H1 (cell line): ENCODE data around the gene PET117. TPM values are rescaled to one million over a fixed set of nuclear protein-coding genes. Genes with fewer than 3 reads are reported as not detected.

ENCODE experiments used
- CTCF ChIA-PET: fragments of 300-600 bp; sonication (Branson Sonifier 250); formaldehyde crosslinking; loops from one replicate; lab custom pipeline; 2021; ENCODE audit not compliant: partially characterized antibody; lab: Charles Lee
- POLR2A ChIA-PET: fragments of 300-600 bp; sonication (Branson Sonifier 250); formaldehyde crosslinking; loops from one replicate; lab custom pipeline; 2021; ENCODE audit warnings: inconsistent platforms; ENCODE audit not compliant: partially characterized antibody; lab: Charles Lee
- DNase-seq, 2 experiments: peaks; one replicate each; pipeline versions ENCODE4 v3.0.0 to v3.0.0-alpha.2; 2010 to 2022; ENCODE audit warnings: low spot score in 2 of 2, low read depth in 1 of 2, mixed read lengths in 1 of 2
- FAIRE-seq: peaks from 2 replicates; lab custom pipeline; 2011; peaks lifted over from hg19 to GRCh38; lab: Jason Lieb, UNC
- H2AFZ ChIP-seq: 2 replicates; pipeline ENCODE4 v1.8.1; 2012; ENCODE audit warnings: low read length, inconsistent platforms
- H2AK5ac ChIP-seq: 2 replicates; pipeline ENCODE4 v1.6.1; 2013; ENCODE audit warnings: low read depth, low read length
- H2BK120ac ChIP-seq: replicated peaks from 2 replicates; pipeline ENCODE3; 2013; ENCODE audit warnings: low read depth, low read length, inconsistent platforms
- H2BK12ac ChIP-seq: 2 replicates; pipeline ENCODE4 v1.6.1; 2013; ENCODE audit warnings: low read depth, low read length
- H2BK15ac ChIP-seq: 2 replicates; pipeline ENCODE4 v1.6.1; 2013; ENCODE audit warnings: low read length
- H2BK20ac ChIP-seq: 2 replicates; pipeline ENCODE4 v1.6.1; 2013; ENCODE audit warnings: low read length
- H2BK5ac ChIP-seq: 2 replicates; pipeline ENCODE4 v1.6.1; 2013; ENCODE audit warnings: low read depth, low read length
- H3K14ac ChIP-seq: 2 replicates; pipeline ENCODE4 v1.6.1; 2013; ENCODE audit warnings: inconsistent platforms; ENCODE audit not compliant: insufficient read length
- H3K18ac ChIP-seq: 2 replicates; pipeline ENCODE4 v1.6.1; 2013; ENCODE audit warnings: low read length; ENCODE audit errors: extremely low read depth
- H3K23ac ChIP-seq: 2 replicates; pipeline ENCODE4 v1.6.1; 2013; ENCODE audit warnings: inconsistent platforms; ENCODE audit not compliant: insufficient read length
- H3K23me2 ChIP-seq: 2 replicates; pipeline ENCODE4 v1.6.1; 2013; ENCODE audit warnings: low read depth, low read length
- H3K27ac ChIP-seq: 2 replicates; pipeline ENCODE4 v1.6.1; 2011; ENCODE audit warnings: low read depth, low read length, inconsistent platforms
- H3K27me3 ChIP-seq, 4 experiments: replicated peaks in 1 of 4; 1 replicate in 1 of 4; 2 replicates in 3 of 4; pipeline versions ENCODE4 v1.6.1 to v1.8.1; 2011 to 2013; ENCODE audit warnings: low read length in 3 of 4, mild to moderate bottlenecking in 3 of 4, inconsistent platforms in 2 of 4, mixed read lengths in 2 of 4, moderate library complexity in 1 of 4; ENCODE audit not compliant: control insufficient read depth in 3 of 4, insufficient read depth in 3 of 4; ENCODE audit errors: extremely low read depth in 1 of 4
- H3K36me3 ChIP-seq, 4 experiments: 2 replicates each; pipeline versions ENCODE4 v1.6.1 to v1.8.1; 2011 to 2013; ENCODE audit warnings: mild to moderate bottlenecking in 4 of 4, low read length in 3 of 4, moderate library complexity in 2 of 4, control low read depth in 1 of 4, inconsistent platforms in 1 of 4; ENCODE audit not compliant: insufficient read depth in 4 of 4, control insufficient read depth in 2 of 4
- H3K4ac ChIP-seq: replicated peaks from 2 replicates; pipeline ENCODE3; 2013; ENCODE audit warnings: low read length, low read depth, mixed read lengths, inconsistent platforms; ENCODE audit not compliant: insufficient read length
- H3K4me1 ChIP-seq, 4 experiments: replicated peaks in 1 of 4; 1 replicate in 1 of 4; 2 replicates in 3 of 4; pipeline versions ENCODE4 v1.6.1 to v1.8.1; 2011 to 2013; ENCODE audit warnings: low read length in 3 of 4, inconsistent platforms in 2 of 4, mixed read lengths in 1 of 4; ENCODE audit not compliant: insufficient read depth in 4 of 4, control insufficient read depth in 3 of 4
- H3K4me2 ChIP-seq, 2 experiments: 2 replicates each; pipeline versions ENCODE4 v1.6.1 to v1.8.1; 2011 to 2013; ENCODE audit warnings: low read depth in 2 of 2, low read length in 2 of 2, control low read depth in 1 of 2, inconsistent platforms in 1 of 2, mild to moderate bottlenecking in 1 of 2; ENCODE audit not compliant: insufficient read depth in 1 of 2
- H3K4me3 ChIP-seq, 4 experiments: fragments of 200-600, 300-600 bp in 1 of 4; sonication (generic), shearing (Covaris generic), sonication (Bioruptor Twin) in 1 of 4; 2 replicates each; pipeline versions ENCODE4 v1.5.1 to v1.8.1; 2011 to 2016; ENCODE audit warnings: low read length in 4 of 4, low read depth in 3 of 4, control low read depth in 2 of 4, inconsistent platforms in 2 of 4, mild to moderate bottlenecking in 2 of 4, mixed read lengths in 1 of 4, moderate library complexity in 1 of 4; ENCODE audit not compliant: insufficient read depth in 2 of 4; ENCODE audit errors: extremely low read depth in 1 of 4
- H3K56ac ChIP-seq: replicated peaks from 2 replicates; pipeline ENCODE3; 2013; ENCODE audit warnings: low read depth, mild to moderate bottlenecking, mixed read lengths, low read length, inconsistent platforms; ENCODE audit not compliant: insufficient read length
- H3K79me1 ChIP-seq: 2 replicates; pipeline ENCODE4 v1.6.1; 2013; ENCODE audit warnings: low read depth, low read length, control low read depth
- H3K79me2 ChIP-seq, 2 experiments: 2 replicates each; pipeline versions ENCODE4 v1.6.1 to v1.8.1; 2012 to 2013; ENCODE audit warnings: low read length in 2 of 2, mild to moderate bottlenecking in 2 of 2, inconsistent platforms in 1 of 2; ENCODE audit not compliant: insufficient read depth in 2 of 2, control insufficient read depth in 1 of 2
- H3K9ac ChIP-seq, 4 experiments: replicated peaks in 1 of 4; 1 replicate in 1 of 4; 2 replicates in 3 of 4; pipeline versions ENCODE4 v1.6.1 to v1.8.1; 2011 to 2013; ENCODE audit warnings: low read depth in 3 of 4, low read length in 3 of 4, control low read depth in 2 of 4, mild to moderate bottlenecking in 2 of 4, moderate library complexity in 2 of 4, inconsistent platforms in 1 of 4; ENCODE audit errors: extremely low read depth in 1 of 4
- H3K9me3 ChIP-seq, 2 experiments: 2 replicates each; pipeline versions ENCODE4 v1.6.1 to v1.8.1; 2012 to 2013; ENCODE audit warnings: mild to moderate bottlenecking in 2 of 2, moderate library complexity in 2 of 2, control low read depth in 1 of 2, inconsistent platforms in 1 of 2, low read depth in 1 of 2, low read length in 1 of 2, mixed read lengths in 1 of 2; ENCODE audit not compliant: insufficient read depth in 2 of 2
- H4K20me1 ChIP-seq, 2 experiments: replicated peaks in 1 of 2; 2 replicates each; pipeline versions ENCODE3 to v1.8.1; 2011 to 2013; ENCODE audit warnings: inconsistent platforms in 2 of 2, low read length in 2 of 2, mild to moderate bottlenecking in 1 of 2; ENCODE audit not compliant: insufficient read depth in 2 of 2, control insufficient read depth in 1 of 2
- H4K5ac ChIP-seq: 2 replicates; pipeline ENCODE4 v1.6.1; 2013; ENCODE audit warnings: low read length, low read depth, mixed read lengths, inconsistent platforms; ENCODE audit not compliant: insufficient read length
- H4K8ac ChIP-seq: 2 replicates; pipeline ENCODE4 v1.8.0; 2013; ENCODE audit warnings: mild to moderate bottlenecking, moderate library complexity, low read length, inconsistent platforms; ENCODE audit not compliant: insufficient read depth; ENCODE audit errors: extremely low read depth
- H4K91ac ChIP-seq: replicated peaks from 2 replicates; pipeline ENCODE3; 2013; ENCODE audit warnings: low read length, mixed read lengths, inconsistent platforms; ENCODE audit not compliant: insufficient read length
- ASH2L ChIP-seq: fragments of 200-600, 300-600 bp; sonication (generic); IDR thresholded peaks from one replicate; pipeline ENCODE4 v1.7.1; 2017; ENCODE audit warnings: low read length
- ATF2 ChIP-seq: IDR thresholded peaks from 2 replicates; pipeline ENCODE4 v1.6.1; 2012; ENCODE audit warnings: low read length, inconsistent platforms
- CBX5 ChIP-seq: fragments of 300-800, 300-1000 bp; sonication (generic); IDR thresholded peaks from 2 replicates; pipeline ENCODE4 v1.7.1; 2016; ENCODE audit warnings: antibody characterized with exemption, low read length, low read depth
- CBX8 ChIP-seq: fragments of 300-800, 300-1000 bp; sonication (generic); IDR thresholded peaks from 2 replicates; pipeline ENCODE4 v1.7.1; 2016; ENCODE audit warnings: low read depth, low read length, borderline replicate concordance
- CHD2 ChIP-seq: IDR thresholded peaks from 2 replicates; pipeline ENCODE4 v1.6.1; 2012; ENCODE audit warnings: low read length, improper control_type of control experiment
- EP300 ChIP-seq, 2 experiments: IDR thresholded peaks; 1 replicate in 1 of 2; 2 replicates in 1 of 2; pipeline ENCODE4 v1.6.1; 2011 to 2012; ENCODE audit warnings: low read depth in 2 of 2, low read length in 2 of 2, mild to moderate bottlenecking in 2 of 2, borderline replicate concordance in 1 of 2, inconsistent platforms in 1 of 2, moderate library complexity in 1 of 2
- GTF2F1 ChIP-seq: IDR thresholded peaks from 2 replicates; pipeline ENCODE4 v1.6.1; 2012; ENCODE audit warnings: low read depth, low read length, improper control_type of control experiment, borderline replicate concordance
- POLR2AphosphoS5 ChIP-seq: IDR thresholded peaks from 2 replicates; pipeline ENCODE4 v1.6.1; 2011; ENCODE audit warnings: low read depth, low read length
- POU5F1 ChIP-seq: IDR thresholded peaks from 2 replicates; pipeline ENCODE4 v1.6.1; 2011; ENCODE audit warnings: low read depth, mild to moderate bottlenecking, low read length, moderate library complexity
- SIX5 ChIP-seq: IDR thresholded peaks from 2 replicates; pipeline ENCODE4 v1.6.1; 2011; ENCODE audit warnings: mild to moderate bottlenecking, low read depth, low read length
- TAF7 ChIP-seq: optimal IDR thresholded peaks from 2 replicates; pipeline ENCODE3; 2011; ENCODE audit warnings: low read depth, mild to moderate bottlenecking, inconsistent platforms, low read length, moderate library complexity, borderline replicate concordance
- WGBS, 2 experiments: shearing (Covaris generic) in 1 of 2; methylation state at CpG; one replicate each; pipeline versions ENCODE4 v1.1.6 to v1.1.7; 2013 to 2015; ENCODE audit warnings: low lambda C conversion rate in 2 of 2, mixed read lengths in 2 of 2, inconsistent platforms in 1 of 2, low coverage in 1 of 2, missing lambda C conversion rate in 1 of 2; ENCODE audit not compliant: insufficient replicate concordance in 2 of 2, insufficient coverage in 1 of 2, insufficient read length in 1 of 2; ENCODE audit errors: extremely low coverage in 1 of 2, missing lambda C conversion rate in 1 of 2; 5-methylcytosine and 5-hydroxymethylcytosine counted together
- polyA plus RNA-seq, 7 experiments: library from polyadenylated mRNA; depleted of rRNA in 3 of 7; stranded (reverse) in 5 of 7; unstranded in 2 of 7; fragments of >200 nt in 5 of 7; fragments of 200-250 nt in 2 of 7; gene quantifications; 1 replicate in 5 of 7; 2 replicates in 1 of 7; 4 replicates in 1 of 7; pipeline versions ENCODE4 v1.2.1 to v1.2.3, GENCODE V29; 2011 to 2013; ENCODE audit warnings: missing spikeins in 2 of 7, mixed read lengths in 2 of 7
- total RNA-seq: library from RNA; stranded (reverse); fragmentation: NEBNext Ultra II Directional; extraction: Animal tissue kit (Norgen Biotek cat#: 25700); gene quantifications from 2 replicates; pipeline ENCODE4 v1.2.1, GENCODE V29; 2021

PET117 gene
- total and polyA plus RNA-seq, 2 of the 8 experiments (the other 6 are each of a cell fraction or from before 2014, with no cell fraction given) = 9.1 to 23.8 TPM

- H2BK20ac ChIP-seq = no peak overlapping the region
- H2BK120ac ChIP-seq = no peak overlapping the region
- H3K23me2 ChIP-seq = peaks cover 6% of the 10 kb centered on the region; the same call in 1 of the 2 replicates
- H3K18ac ChIP-seq = no peak overlapping the region
- no peak overlapping the region for H4K91ac ChIP-seq
- no peak overlapping the region for H3K27ac ChIP-seq
- no peak overlapping the region for H4K5ac ChIP-seq
- H3K56ac ChIP-seq = no peak overlapping the region
- WGBS, 2 experiments = 95% methylated on average over 2 of the region's 2 CpGs; no CpG with 5 or more reads in 1 of the 2 experiments
- peaks cover 0 to 15% (median 6%) of the 10 kb centered on the region in 4 experiments; a peak in 5 of 8 replicates for H3K36me3 ChIP-seq
- CTCF ChIA-PET = interaction anchor here (1.0 kb wide), 1 partner anchor 144 kb away, joined by 3 read pairs; no protein-coding TSS in a partner anchor
- no peak overlapping the region for H2BK15ac ChIP-seq
- no peak for DNase-seq
- H2BK5ac ChIP-seq = no peak overlapping the region
- peak overlapping the region in 1 of 4 experiments; percentile 94; a peak in 1 of 8 replicates for H3K4me3 ChIP-seq
- peaks cover 5% of the 10 kb centered on the region for H3K79me1 ChIP-seq
- H3K23ac ChIP-seq = no peak overlapping the region
- no peak overlapping the region for H4K8ac ChIP-seq
- POLR2A ChIA-PET = interaction anchor here (1.3 kb wide), 1 partner anchor 25 kb away, joined by 3 read pairs; no protein-coding TSS in a partner anchor
- peak overlapping the region; percentile 3 to 87; a peak in 3 of 4 replicates for H3K4me2 ChIP-seq
- no peak for FAIRE-seq
- H3K14ac ChIP-seq = no peak overlapping the region
- peaks cover 0 to 9% of the 10 kb centered on the region in 2 experiments for H4K20me1 ChIP-seq
- H2AFZ ChIP-seq = no peak overlapping the region
- H2BK12ac ChIP-seq = peak overlapping the region; percentile 17; the same call in 1 of the 2 replicates
- peak overlapping the region in 1 of 4 experiments; percentile 24; a peak in 1 of 7 replicates for H3K9ac ChIP-seq
- no peaks in the 10 kb centered on the region for H3K9me3 ChIP-seq
- no peak overlapping the region for H2AK5ac ChIP-seq
- no peak overlapping the region for H3K4ac ChIP-seq
- H3K27me3 ChIP-seq = no peaks in the 10 kb centered on the region; a peak in 1 of 7 replicates
- peaks cover 0 to 6% (median 3%) of the 10 kb centered on the region in 4 experiments; a peak in 5 of 7 replicates for H3K4me1 ChIP-seq
- H3K79me2 ChIP-seq = peaks cover 18 to 45% of the 10 kb centered on the region in 2 experiments
- no peak for TF ChIP-seq ASH2L
- TF ChIP-seq GTF2F1 = no peak
- no peak for TF ChIP-seq CBX8
- TF ChIP-seq POLR2AphosphoS5 = no peak
- TF ChIP-seq ATF2 = no peak
- TF ChIP-seq POU5F1 = no peak
- no peak for TF ChIP-seq SIX5
- no peak for TF ChIP-seq CBX5
- TF ChIP-seq CHD2 = no peak
- TF ChIP-seq EP300 (IDR thresholded peaks at IDR 0.05; ENCODE audit: borderline replicate concordance in 1 of 2, low read depth in 2 of 2, low read length in 2 of 2) = no peak
- no peak for TF ChIP-seq TAF7
Observed at GRCh38 chr20:18139832-18140231, 2.2 kb downstream of the PET117 start.
